ENCODE results near the gene ICA1. TPM values are rescaled to one million over a fixed set of nuclear protein-coding genes. Genes with fewer than 3 reads are reported as not detected.

The ICA1 gene
- total RNA-seq, 1 experiment from 2014 or later = 28.8 TPM

DNA sequence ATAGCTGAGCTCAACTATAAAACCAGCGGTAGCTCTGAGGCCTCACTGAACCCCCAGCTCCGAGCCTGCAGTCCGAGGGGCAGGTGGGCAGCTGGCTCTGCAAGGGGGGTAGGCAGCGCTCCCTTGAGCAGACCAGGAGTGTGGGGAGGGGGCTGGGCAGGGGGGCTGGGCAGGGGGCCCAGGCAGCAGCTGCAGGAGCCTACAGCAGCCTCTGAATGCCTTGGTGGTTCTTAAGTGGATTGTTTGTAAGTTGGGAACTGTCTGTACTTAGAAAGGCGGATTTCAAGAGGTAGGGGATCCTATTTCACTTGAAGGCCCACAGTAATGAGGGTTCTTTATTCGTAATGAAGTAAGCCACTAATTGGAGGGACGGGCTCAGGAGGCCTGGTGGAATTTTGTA lies 72.3 kb downstream of the ICA1 start:
- no peak overlapping the region for H3K27ac ChIP-seq (ENCODE audit: insufficient read length, low read depth, low read length)
- DNase-seq = peak; percentile 36
- no peak overlapping the region for H3K9ac ChIP-seq (ENCODE audit: extremely low read depth, insufficient read length, low read length)
- no peak overlapping the region for H2AFZ ChIP-seq (ENCODE audit: low read length)
- Mint-ChIP-seq H3K4me3 (no peak overlapping the region), H3K9me3 (no peaks in the 10 kb centered on the region), H3K27me3 (ENCODE audit: low read depth) (no peaks in the 10 kb centered on the region), H3K36me3 (ENCODE audit: insufficient read depth in 1 of 3, low read depth in 3 of 3) (no peaks in the 10 kb centered on the region), H3K27ac (peak overlapping the region in 2 of 3 experiments; percentile 65 to 73; a peak in 1 of 7 replicates), H3K4me1 (peaks cover 25 to 32% of the 10 kb centered on the region in 2 experiments)
- no peak overlapping the region for H2BK20ac ChIP-seq (ENCODE audit: low read depth, low read length, poor library complexity, severe bottlenecking)
- H4K5ac ChIP-seq (ENCODE audit: insufficient read length, low read depth, low read length) = no peak overlapping the region
- no peak for TF ChIP-seq CTCF (conservative IDR thresholded peaks at IDR 0.05)
- no peaks in the 10 kb centered on the region for H3K79me2 ChIP-seq (ENCODE audit: insufficient read depth, low read length)
- no peak overlapping the region for H3K23ac ChIP-seq (ENCODE audit: insufficient read length, low read depth, low read length)
- H2BK15ac ChIP-seq (ENCODE audit: low read depth, low read length) = no peak overlapping the region
- no peaks in the 10 kb centered on the region for H4K20me1 ChIP-seq (ENCODE audit: control insufficient read depth, insufficient read depth, insufficient read length)
- no peaks in the 10 kb centered on the region for H3K27me3 ChIP-seq (ENCODE audit: insufficient read depth, low read length)
- no peaks in the 10 kb centered on the region for H3K23me2 ChIP-seq (ENCODE audit: insufficient read length, low read depth, low read length, poor library complexity, severe bottlenecking)
- H3K79me1 ChIP-seq (ENCODE audit: insufficient read depth, low read depth, low read length, poor library complexity, severe bottlenecking) = no peaks in the 10 kb centered on the region
- no peak overlapping the region for H4K8ac ChIP-seq (replicated peaks; ENCODE audit: insufficient read length, low read depth, low read length)
- WGBS (ENCODE audit: extremely low coverage, insufficient read length, low lambda C conversion rate) = no CpG with 5 or more reads among the region's 7 CpGs
- H2BK12ac ChIP-seq (ENCODE audit: insufficient read length, low read depth, low read length) = no peak overlapping the region
- no peak overlapping the region for H3K14ac ChIP-seq (ENCODE audit: insufficient read depth, low read length)
- H3K4me2 ChIP-seq (ENCODE audit: insufficient read depth, insufficient read length, low read length) = no peak overlapping the region
- no peaks in the 10 kb centered on the region for H3K9me3 ChIP-seq (ENCODE audit: control insufficient read depth, low read depth, low read length)
- H3K56ac ChIP-seq (ENCODE audit: insufficient read length, low read depth, low read length) = no peak overlapping the region
- H2BK5ac ChIP-seq (ENCODE audit: insufficient read length, low read length) = no peak overlapping the region
- no peak overlapping the region for H3T11ph ChIP-seq (ENCODE audit: low read length)
- H3K4ac ChIP-seq (ENCODE audit: low read depth, low read length) = no peak overlapping the region
- no peak overlapping the region for H4K91ac ChIP-seq (ENCODE audit: insufficient read length, low read depth, low read length)
- H2AK5ac ChIP-seq (ENCODE audit: insufficient read length, low read length) = no peak overlapping the region
- H3K18ac ChIP-seq (ENCODE audit: insufficient read length, low read depth, low read length) = no peak overlapping the region
- no peak overlapping the region for H2BK120ac ChIP-seq (ENCODE audit: low read depth, low read length, poor library complexity, severe bottlenecking)
- H3K4me1 ChIP-seq (ENCODE audit: insufficient read depth, low read length) = no peaks in the 10 kb centered on the region

Measured in H9 (cell line).